GOT3 (cell line): Measurements from ENCODE around the gene CCDC33.

Experiments used
- DNase-seq: peaks from one replicate; lab custom pipeline; 2025; ENCODE audit warnings: mixed read lengths; lab: John Stamatoyannopoulos, UW

CCDC33 gene

DNA sequence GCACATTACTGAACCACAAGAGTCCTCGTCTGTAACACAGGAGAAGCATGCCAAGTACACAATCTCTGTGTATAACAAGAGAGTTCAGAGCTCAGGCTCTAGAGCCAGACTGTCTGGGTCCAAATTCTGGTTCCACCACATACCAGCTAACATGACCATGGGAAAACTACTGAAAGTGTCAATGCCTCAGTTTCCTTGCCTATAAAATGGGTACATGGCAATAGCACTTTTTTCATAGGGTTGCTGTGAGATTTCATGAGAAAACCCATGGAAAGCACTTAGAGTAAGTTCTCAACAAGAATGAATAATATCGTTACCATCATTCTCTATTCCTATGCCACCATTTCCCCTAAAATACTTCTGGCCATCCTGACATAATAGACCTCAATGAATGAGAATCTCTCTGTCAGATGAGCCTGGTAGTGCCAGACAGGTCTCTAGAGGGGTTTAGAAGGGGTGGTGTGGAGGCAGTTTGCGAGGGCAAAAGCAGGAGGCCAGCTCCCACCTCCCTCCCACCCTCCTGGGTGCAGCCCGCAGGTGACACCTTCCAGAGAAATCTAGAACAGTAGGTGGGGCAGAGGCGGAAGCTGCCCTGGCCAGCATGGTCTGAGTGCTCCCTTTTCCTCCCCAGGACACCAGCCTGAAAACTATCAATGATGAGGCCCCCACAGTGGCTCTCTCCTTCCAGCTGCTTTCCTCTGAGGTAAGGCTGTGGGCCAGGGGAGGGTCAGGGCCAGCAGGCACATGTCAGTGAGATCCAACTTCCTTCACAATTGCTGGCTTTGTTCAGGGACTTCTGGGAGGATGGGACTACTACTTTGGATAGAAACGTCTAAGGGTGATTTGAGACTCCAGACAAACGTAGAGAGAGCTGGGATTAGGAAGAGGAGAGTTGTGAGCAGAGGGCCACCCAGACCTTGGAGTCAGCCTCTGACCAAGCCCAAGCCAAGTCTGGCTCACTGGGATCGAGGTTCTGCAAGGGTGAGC lies 45.3 kb downstream of the CCDC33 start:
- DNase-seq, result no peak

DNA sequence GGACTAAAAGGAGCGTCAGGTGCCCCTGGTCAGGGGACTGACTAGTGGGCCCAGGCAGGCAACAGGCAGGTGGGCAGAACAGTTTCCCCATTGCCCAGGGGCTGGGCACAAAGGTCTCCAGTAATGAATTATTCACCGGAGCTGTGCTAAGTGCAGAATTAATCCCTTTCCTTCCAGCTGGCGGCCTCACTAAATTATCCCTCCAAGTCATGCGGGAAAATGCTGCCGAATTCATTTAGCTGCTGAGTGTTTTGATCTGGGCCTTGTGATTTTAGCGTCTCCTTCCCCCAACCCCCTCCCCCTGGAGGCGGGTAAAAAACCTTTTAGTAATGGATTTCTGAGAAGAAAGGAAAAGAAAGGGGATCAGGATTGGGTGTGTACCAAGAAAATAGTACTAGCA lies 47.2 kb downstream of the CCDC33 start:
- no peak for DNase-seq

DNA sequence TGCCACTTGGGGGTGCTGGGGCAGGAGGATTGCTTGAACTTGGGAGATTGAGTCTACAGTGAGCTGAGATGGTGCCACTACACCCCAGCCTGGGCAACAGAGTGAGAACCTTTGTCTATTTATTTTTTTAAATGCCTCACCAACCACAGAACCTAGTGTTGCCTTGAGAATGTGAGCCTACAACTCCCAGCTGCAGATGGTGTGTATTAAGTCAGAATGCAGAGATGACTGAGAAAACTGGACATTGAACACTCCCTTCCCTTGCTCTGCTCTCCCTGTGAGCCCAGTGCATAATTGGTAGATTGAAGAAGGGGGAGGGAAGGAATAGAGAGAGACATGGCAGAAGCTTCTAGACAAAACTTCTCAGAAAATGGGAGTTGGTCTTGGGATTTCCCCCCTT lies 53.5 kb downstream of the CCDC33 start:
- no peak for DNase-seq

DNA sequence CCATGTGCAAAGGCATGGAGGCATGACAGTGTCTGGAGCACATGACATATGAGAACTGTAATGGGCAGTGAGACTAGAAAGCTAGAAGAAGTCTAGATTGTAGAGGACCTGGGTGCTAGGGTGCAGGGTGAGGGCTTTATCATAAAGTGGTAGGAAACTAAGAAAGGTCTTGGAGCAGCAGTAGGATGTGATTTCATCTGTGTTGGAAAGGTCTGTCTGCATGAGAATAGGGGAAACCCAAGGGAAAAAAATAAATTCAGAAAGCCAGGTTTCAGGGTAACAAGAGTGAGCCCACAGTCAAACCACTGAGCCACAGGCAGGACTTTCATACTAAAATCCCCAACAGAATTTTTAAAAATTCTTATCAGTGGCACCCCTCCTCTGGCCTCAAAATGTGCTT lies 54.5 kb downstream of the CCDC33 start:
- no peak for DNase-seq

DNA sequence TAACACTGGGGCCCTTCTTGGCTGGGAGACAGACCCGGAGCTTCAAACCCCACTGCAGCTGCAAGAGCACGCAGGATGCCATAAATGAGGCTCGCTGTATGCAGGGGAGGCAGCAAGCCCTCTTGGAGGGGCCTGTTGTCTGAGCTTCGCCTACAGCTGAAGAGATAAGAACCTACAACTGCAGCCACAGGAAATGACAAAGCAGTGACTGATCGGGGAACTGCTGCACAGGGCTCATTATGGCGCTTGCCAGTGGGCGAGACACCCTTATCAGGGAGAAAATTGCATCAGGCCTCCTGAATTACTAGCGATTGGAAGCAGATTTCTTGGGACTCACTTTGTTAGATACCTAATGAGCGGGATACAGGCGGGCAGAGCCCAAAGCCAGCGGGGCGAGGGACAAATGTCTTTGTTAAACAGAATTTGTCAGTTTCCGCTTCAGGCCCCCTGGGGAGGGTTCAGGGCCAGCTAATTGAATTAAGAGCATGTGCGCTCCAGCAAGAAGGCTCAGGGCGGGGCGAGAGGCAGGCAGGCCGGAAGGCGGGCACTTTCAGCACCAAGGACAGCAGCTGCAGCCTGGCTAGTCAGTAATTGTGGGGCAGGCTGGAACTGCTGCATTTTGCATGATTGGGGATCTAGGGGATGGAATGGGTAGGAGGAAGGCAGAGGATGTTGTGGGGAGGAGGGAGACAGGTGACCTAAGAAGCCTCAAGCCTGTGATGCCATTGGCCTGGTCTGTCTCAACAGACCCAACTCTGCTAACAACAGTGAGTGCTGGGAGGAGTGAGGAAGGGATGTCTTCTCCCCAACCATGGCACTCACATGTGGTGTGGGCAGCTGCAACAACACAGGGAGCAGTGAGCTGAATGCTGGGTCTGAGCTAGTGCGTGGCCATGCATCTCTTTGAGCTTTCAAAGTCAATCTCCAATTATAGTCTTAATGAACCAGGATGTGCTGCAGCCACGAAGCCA lies 55.3 kb downstream of the CCDC33 start:
- DNase-seq, result peak; percentile 35

DNA sequence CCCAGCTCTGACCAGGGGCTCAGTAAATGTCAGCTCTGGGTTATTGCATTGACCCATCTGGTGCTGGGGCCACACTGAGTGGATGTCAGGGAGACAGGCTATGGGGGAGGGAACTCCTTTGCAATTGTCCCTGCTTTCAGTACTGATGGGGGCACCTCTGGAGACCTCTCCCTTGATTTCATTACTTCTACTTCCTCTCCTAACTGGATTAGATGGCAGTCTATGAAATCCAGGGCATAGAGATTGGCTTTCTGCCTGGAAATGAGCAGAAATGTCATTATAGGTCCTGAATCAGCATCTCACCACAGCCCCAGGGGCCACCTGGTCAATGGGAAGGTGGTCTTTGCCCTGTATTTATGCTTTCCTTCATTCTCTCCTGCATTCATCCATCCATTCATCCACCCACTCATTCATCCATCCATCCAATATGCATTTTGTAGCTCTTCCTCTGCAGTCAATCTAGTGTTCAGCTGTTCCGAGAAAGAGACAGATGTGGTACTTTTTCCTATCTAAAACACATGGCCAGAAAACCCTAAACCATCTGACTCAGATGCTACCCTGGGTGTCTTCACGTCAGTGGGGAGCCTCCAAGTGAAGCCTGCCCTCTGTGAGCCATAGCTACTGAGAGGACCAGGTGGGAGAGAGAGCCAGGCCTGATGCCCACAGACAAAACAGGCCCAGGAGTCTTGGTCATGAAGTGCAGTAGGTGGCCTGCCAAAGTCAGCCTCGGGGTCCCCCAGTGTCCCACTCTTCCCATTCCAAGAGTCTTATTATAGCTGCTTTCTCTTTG lies 57.1 kb downstream of the CCDC33 start:
- no peak for DNase-seq

DNA sequence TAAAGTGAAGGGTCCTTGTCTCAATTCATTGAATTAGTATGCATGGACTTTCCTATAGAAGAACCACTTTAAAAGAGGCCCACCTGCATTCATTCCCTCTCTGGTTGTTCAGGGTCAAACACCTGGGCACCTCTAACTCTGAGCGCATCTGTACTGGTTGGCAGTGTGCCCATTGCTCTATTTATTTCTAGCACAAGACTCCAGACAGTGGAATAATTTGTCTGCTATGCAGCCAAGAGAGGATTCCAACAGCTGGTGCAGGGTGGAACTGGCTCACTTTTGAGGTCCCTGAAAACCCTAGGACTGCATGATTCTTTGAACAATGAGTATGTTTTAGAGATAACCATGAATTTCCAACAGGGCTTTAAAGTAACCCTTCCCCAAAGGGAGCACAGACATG lies 57.9 kb downstream of the CCDC33 start:
- no peak for DNase-seq

DNA sequence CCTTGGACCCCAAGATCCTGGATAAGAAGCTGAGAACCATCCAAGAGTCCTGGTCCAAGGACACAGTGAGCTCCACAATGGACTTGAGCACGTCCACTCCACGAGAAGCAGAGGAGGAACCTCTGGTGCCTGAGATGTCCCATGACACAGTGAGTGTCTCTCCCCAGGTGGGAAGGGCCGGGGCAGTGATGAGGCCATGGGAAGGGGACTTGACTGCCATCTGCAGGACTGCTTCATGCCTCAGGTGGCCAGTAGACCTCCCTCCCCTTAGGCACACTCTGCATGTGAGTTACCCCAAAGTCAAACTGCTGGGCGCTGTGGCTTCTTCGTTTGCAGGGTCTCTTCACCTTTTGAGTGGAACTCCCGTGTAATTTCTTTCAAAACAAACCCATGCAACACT lies 59.7 kb downstream of the CCDC33 start:
- no peak for DNase-seq

DNA sequence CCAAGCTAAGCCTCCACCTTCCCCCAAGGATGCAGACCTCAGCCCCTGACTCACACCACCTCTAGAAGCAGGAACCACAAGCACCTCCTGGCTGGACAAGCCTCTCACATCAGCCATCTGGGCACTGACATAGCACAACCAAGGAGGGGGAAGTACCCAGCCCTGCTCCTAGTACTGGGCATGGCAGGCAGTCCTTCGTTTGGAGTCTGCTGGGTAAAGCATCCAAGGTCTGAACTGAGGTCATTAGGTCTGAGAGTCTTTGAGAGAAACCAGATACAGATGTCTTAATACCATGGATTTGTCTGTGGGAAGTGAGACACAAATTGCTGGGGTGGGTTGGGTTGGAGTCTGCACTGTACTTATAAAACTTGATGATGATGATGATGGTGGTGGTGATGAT lies 61.8 kb downstream of the CCDC33 start:
- DNase-seq, result no peak

DNA sequence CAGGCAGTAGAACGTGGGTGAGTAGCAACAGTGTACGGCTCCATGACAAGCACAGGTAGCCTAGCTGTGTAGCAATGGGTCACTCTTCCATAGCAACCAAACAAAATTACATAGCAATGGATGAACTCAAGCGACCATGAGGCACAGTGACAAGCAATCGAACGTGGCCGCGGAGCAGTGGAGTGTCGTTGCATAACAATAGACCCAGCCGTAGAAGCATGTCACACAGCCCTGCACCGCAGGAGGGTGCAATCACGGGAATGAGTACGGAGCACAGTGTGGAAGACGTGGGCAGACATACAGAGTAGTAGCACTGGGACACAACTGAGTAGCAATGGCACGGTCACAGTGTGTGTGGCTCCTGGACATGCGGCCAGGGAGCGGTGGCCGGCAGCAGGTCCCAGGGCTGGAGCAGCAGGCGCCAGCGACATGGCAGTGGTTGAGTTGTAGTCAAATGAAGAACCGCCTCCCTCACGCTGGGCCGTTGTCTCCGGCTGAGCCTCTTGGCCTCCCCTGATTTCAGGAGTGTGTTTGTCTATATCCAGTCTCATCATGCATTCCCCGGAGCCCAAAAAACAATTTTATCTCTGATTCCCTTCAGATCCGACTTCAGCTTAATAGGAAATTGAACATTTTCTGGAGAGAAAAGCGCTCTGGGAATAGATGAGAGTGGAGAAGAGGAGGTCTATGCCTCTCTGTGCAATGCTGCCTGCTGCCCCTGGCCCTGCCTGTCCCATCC lies 64.1 kb downstream of the CCDC33 start:
- no peak for DNase-seq

DNA sequence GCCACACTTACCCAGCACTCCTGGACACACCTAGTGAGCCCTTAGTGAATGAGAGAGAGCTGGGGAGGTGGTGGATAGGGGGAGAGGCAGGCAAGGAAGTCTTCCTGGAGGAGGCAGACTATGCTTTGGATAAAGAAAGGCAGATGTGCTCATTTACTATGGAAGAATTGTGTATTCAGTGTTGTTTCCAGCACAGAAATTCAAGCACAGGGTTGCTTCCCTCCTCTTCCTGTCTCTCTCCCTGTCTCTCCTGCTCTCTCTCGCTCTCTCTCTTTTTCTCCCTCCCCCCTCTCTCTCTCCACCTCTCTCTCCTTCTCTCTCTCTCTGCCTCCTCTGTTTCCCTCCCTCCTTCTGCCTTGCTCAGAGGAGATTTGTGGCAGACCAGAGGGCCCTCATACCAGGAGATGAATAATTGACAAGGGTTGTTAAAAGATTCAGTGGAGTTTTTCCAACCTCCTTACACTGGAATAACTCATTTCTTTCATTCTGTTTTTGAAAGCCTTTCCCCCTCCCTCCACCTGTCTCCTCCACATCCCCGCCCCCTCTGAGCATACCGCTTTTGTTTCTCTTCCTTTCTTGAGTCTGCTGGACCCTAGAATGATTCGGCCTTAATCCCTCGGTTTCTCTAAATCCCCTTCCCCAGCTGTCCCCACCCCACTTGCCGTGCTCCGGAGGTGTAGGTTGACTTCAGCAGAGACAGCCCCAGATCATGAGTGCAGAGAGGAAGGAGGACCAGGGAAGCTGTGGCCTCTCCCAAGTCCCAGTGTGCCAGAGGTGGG lies 65.6 kb downstream of the CCDC33 start:
- DNase-seq, result no peak

DNA sequence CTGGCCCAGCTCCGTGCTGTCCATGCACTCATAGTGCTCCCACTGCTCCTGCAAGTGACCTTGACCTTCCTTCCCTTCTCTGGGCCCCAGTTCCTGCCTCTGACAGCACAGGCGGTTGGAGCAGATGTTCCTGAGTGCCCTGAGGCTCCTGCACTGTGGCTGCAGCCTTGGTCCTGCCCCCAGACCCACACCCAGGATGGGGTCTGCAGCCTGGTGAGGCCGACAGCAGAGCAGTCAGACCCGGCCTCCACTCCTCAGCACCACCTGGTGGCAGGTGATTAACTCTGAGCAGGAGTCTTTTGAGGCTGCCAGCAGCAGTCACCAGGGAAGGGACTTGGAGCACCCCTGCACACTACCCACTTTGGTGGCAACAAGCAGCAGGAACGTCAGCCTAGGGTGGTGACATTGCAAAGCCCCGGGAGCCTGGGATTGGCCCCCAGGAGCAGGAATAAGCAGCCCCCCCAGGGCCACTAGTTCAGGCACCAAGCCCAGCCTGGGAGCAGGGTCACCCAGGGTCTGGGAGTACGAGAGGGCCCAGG lies 66.8 kb downstream of the CCDC33 start:
- no peak for DNase-seq

DNA sequence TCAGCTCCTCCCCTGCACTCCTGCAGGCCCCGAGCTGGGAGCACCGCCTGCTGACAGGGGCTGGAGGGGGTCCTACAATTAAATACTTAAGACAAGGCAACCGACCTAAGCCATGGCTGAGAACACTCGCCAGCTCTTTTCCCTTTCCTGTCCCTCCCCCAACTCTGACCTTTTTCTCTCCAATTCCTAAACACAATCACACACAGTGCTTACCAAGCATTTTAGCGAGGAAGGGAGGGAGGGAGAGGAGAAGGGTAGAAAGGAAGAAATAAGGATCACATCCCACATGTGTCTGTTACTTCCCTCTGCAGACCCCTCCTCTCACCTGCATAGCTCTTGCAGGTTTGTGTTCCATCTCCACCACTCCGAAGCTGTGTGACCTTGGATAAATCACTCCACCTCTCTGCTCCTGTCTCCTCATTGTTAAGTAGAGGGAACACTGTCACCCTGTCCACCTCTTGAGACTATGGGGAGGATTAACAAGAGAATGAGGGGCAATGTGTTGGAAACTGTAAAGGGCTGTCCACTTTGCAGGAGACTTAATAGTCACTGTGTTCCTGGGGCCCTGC lies 67.7 kb downstream of the CCDC33 start:
- DNase-seq, result no peak

DNA sequence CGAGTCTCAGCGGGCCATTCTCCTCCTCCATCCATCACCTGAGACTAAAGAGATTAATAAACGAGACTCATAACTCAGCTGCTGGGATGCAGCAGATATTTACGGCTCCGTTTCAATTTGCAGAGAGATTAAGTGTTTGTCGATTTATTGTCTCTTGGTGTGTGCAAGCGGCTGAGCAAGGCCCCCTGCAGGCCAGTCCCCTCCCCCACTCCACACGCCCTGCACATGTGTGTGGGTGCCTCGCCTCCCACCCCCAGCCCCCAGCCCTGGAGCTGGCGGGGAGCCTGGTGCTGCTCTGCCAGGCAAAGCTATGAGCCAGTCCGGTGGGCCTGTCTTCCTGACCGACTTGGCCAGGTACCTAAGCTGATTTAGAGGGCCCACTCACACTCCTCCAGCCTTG lies 68.3 kb downstream of the CCDC33 start:
- DNase-seq, result no peak

DNA sequence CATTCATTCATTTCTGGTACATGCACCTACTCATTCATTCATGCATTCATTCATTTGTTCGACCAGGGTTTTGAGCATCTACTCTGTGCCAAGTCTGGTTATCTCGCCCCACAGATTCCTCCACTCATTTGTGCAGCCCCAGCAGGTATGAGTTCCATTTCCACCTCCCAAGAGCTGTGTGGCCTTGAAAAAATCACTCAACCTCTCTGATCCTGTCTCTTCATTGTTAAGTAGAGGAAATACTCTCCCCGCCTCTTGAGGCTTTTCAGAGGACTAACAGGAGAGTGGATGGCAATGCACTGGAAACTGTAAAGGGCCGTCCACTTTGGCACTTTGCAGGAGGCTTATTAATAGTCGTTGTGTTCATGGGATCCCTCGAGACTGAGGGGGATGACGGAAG lies 69.6 kb downstream of the CCDC33 start:
- DNase-seq, result no peak

DNA sequence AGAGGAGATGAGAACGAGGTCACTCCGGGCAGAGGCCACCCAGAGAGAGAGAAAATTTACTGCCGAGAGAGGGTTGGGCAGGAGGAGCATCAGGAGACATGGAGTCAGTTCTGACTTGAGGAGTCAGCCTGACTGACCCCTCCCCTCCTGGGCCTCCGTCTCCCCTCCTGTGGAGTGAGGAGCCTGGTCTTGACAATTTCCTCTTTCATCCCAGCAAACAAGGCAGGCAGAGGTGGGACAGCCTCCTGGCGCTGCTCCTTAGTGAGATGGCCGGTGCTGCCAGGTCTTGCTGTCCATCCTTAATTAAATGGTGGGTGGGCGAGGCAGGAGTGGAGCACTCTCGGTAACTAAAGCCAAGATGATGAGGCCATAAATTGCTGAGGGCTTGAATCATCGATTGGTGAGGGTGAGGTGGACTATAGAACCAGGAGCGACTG lies 70.7 kb downstream of the CCDC33 start:
- no peak for DNase-seq

DNA sequence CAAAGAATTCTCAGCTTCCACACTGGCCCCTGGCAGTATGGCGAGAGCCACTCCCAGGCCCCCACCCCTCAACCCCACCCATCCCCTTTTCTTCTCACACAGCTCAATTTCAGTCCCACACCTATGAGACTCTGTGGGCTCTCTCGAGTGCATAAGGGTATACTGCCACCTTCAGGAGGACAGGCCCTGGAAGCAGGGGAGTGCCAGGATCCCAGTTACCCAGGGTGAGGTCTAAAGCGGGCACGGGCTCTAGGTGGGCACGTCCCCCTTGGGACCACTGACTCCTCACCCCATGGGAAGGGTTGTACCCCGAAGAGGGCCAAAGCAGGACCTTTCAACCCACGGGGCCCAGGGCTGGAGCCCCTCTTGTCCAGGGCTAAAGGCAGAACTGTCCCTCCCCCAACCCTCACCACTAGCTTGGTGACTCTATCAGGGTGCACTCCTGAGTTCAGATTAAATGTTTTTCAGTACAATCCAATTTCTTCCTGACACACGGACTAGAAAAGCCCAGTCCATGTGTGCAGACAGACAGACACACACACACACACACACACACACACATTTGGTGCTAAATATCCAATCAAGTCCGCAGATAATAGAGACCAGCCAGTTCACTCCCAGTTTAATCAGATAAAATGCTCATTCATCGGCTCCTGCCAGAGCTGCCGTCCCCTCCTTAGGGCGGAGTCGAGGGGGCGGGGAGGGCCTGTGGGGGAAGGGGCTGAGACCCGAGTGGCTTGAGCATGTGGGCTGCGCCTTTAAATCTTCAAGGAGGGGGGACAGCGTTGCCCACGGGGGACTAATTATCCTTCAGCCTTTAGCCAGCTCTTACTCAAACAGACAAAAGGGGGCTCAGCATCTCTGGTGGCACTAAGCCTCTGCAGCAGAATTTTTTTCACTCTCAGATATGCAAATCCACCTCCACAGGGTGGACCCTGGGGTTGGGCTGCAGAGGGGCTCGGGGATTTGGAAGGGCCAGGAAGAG lies 72.0 kb downstream of the CCDC33 start:
- DNase-seq, result no peak

DNA sequence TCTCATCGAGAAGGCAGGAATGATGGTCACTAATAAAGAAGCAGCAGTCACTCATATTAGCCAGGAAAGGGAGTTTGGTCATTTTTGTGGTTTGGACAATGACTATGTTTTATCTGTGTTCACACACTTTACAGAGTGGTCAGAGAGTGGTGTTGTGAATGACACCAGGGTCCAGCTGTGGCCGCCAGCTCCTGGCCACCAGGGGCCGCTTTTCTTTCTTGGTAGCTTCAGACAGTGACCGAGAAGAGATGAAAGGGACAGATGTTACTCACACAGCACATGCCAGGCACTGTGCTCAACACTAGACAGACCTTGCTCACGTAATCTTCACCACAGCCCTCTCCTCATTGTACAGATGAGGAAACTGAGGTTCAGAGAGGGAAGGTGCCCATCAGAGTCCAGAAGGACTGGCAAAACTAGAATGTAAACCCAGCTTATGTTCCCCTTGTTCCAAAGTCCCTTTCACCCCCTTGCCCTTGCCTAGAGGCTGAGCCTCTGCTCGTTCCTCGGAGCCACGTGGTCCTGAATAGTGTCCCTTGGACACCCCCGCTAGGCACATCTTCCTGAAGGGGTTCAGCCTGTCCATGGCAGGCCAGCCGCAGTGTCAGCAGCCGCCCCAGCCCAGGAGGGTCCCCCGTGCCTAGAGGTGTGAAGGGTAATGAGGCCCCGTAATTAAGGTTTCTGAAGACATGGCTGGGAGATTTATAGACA lies 75.8 kb downstream of the CCDC33 start:
- DNase-seq, result no peak
